GM18861 (cell line): ENCODE measurements around the gene PATJ.
A peak's percentile ranks its signal among the peaks of the same experiment; 100 is the strongest.
"Not testable (repeated sequence)": the region's sequence is repeated elsewhere in the genome, so short reads cannot be mapped to it uniquely, and the experiment has no call there.

ENCODE experiments used
- ATAC-seq: cut with Tn5 transposase; IDR thresholded peaks from one replicate; pipeline ENCODE4 v1.9.1; 2021; ENCODE audit not compliant: unreplicated experiment

PATJ gene

GRCh38 chr1:62139410-62139809 is 397.1 kb downstream of the PATJ start:
- no peak for ATAC-seq

- ATAC-seq, result no peak
These were observed 398.4 kb downstream of the PATJ start for GRCh38 chr1:62140666-62141065.

- ATAC-seq, result no peak
These were observed 400.2 kb downstream of the PATJ start for GRCh38 chr1:62142496-62142895.

- peak; percentile 67 for ATAC-seq
These were observed 402.1 kb downstream of the PATJ start for GRCh38 chr1:62144238-62144831.

GRCh38 chr1:62159940-62160348 is 417.7 kb downstream of the PATJ start:
- peak; percentile 82 for ATAC-seq

GRCh38 chr1:62161711-62162110 is 419.4 kb downstream of the PATJ start:
- no peak for ATAC-seq

GRCh38 chr1:62170380-62170779 is 428.1 kb downstream of the PATJ start:
- ATAC-seq, result not testable (repeated sequence)

GRCh38 chr1:62175568-62176179 is 433.4 kb downstream of the PATJ start:
- peak; percentile 59 for ATAC-seq

GRCh38 chr1:62176597-62177312 is 434.5 kb downstream of the PATJ start:
- no peak for ATAC-seq

- ATAC-seq, result no peak
These were observed 435.3 kb downstream of the PATJ start for GRCh38 chr1:62177621-62178020.

GRCh38 chr1:62178372-62178771 is 436.1 kb downstream of the PATJ start:
- no peak for ATAC-seq

GRCh38 chr1:62180054-62180453 is 437.8 kb downstream of the PATJ start:
- ATAC-seq, result not testable (repeated sequence)

GRCh38 chr1:62180639-62181038 is 438.4 kb downstream of the PATJ start:
- ATAC-seq, result no peak

- no peak for ATAC-seq
These were observed 439.3 kb downstream of the PATJ start for GRCh38 chr1:62181532-62181931.

- ATAC-seq, result not testable (repeated sequence)
These were observed 439.9 kb downstream of the PATJ start for GRCh38 chr1:62182157-62182556.

- ATAC-seq, result not testable (repeated sequence)
These were observed 441.1 kb downstream of the PATJ start for GRCh38 chr1:62183164-62184020.

GRCh38 chr1:62184336-62184735 is 442.1 kb downstream of the PATJ start:
- ATAC-seq, result no peak

GRCh38 chr1:62185233-62185632 is 443.0 kb downstream of the PATJ start:
- ATAC-seq, result not testable (repeated sequence)

- no peak for ATAC-seq
These were observed 443.4 kb downstream of the PATJ start for GRCh38 chr1:62185677-62186076.

- no peak for ATAC-seq
These were observed 445.3 kb downstream of the PATJ start for GRCh38 chr1:62187548-62187947.

- ATAC-seq, result no peak
These were observed 445.8 kb downstream of the PATJ start for GRCh38 chr1:62188111-62188510.
